Progenitor cell of endocrine pancreas (in vitro differentiated cells): ENCODE results near the gene SVEP1. TPM values are rescaled to one million over a fixed set of nuclear protein-coding genes. Genes with fewer than 3 reads are reported as not detected.
"Not testable (repeated sequence)": the region's sequence is repeated elsewhere in the genome, so short reads cannot be mapped to it uniquely, and the experiment has no call there.

ENCODE experiments used
- DNase-seq: peaks from one replicate; pipeline ENCODE4 v3.0.0; 2021; ENCODE audit warnings: low spot score; ENCODE audit not compliant: unreplicated experiment
- H3K27ac Mint-ChIP-seq: 2 replicates; pipeline ENCODE4 v1.8.0; 2021; ENCODE audit warnings: mild to moderate bottlenecking, moderate library complexity, mixed read lengths
- H3K27me3 Mint-ChIP-seq: 2 replicates; pipeline ENCODE4 v1.8.0; 2021; ENCODE audit warnings: mixed read lengths
- H3K36me3 Mint-ChIP-seq: 2 replicates; pipeline ENCODE4 v1.8.0; 2022; ENCODE audit warnings: mixed read lengths; ENCODE audit not compliant: insufficient read depth
- H3K4me1 Mint-ChIP-seq: 2 replicates; pipeline ENCODE4 v1.8.0; 2021; ENCODE audit warnings: low read depth, mixed read lengths
- H3K4me3 Mint-ChIP-seq: 2 replicates; pipeline ENCODE4 v1.8.0; 2021; ENCODE audit warnings: low read depth, mild to moderate bottlenecking, moderate library complexity, mixed read lengths
- H3K9me3 Mint-ChIP-seq: 2 replicates; pipeline ENCODE4 v1.8.0; 2021; ENCODE audit warnings: low read depth, mixed read lengths
- total RNA-seq: library from RNA; stranded (reverse); gene quantifications from 2 replicates; pipeline ENCODE4 v1.2.1, GENCODE V29; 2021
- TF ChIP-seq, protein P1 (sequence below): fragments of 200-600 bp; sonication (generic); IDR thresholded peaks from one replicate; pipeline ENCODE4 v1.5.0; 2021; ENCODE audit warnings: antibody characterized with exemption, mild to moderate bottlenecking; ENCODE audit not compliant: unreplicated experiment

The SVEP1 gene
- total RNA-seq, 1 donor from 2014 or later, result 0.26 TPM

- H3K4me1 Mint-ChIP-seq, result no peaks in the 10 kb centered on the region
- TF ChIP-seq, protein P1, sequence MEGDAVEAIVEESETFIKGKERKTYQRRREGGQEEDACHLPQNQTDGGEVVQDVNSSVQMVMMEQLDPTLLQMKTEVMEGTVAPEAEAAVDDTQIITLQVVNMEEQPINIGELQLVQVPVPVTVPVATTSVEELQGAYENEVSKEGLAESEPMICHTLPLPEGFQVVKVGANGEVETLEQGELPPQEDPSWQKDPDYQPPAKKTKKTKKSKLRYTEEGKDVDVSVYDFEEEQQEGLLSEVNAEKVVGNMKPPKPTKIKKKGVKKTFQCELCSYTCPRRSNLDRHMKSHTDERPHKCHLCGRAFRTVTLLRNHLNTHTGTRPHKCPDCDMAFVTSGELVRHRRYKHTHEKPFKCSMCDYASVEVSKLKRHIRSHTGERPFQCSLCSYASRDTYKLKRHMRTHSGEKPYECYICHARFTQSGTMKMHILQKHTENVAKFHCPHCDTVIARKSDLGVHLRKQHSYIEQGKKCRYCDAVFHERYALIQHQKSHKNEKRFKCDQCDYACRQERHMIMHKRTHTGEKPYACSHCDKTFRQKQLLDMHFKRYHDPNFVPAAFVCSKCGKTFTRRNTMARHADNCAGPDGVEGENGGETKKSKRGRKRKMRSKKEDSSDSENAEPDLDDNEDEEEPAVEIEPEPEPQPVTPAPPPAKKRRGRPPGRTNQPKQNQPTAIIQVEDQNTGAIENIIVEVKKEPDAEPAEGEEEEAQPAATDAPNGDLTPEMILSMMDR, result no peak
- no peak overlapping the region for H3K4me3 Mint-ChIP-seq
- peaks cover 15% of the 10 kb centered on the region for H3K9me3 Mint-ChIP-seq
- H3K27ac Mint-ChIP-seq, result no peak overlapping the region
- no peak for DNase-seq
- H3K27me3 Mint-ChIP-seq, result no peaks in the 10 kb centered on the region
- no peaks in the 10 kb centered on the region for H3K36me3 Mint-ChIP-seq
These were observed 42.7 kb downstream of the SVEP1 start for GRCh38 chr9:110536822-110537221.

DNA sequence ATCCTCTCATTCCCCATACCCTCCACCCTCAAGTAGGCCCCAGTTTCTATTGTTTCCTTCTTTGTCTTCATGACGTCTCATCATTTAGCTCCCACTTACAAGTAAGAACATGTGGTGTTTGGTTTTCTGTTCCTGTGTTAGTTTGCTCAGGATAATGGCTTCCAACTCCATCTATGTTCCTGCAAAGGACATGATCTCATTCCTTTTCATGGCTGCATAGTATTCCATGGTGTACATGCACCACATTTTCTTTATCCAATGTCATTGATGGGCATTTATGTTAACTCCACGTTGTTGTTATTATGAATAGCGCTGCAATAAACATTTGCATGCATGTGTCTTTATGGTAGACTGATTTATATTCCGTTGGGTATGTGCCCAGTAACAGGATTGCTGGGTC is 45.4 kb downstream of the SVEP1 start:
- H3K27me3 Mint-ChIP-seq, H3K4me1 Mint-ChIP-seq, H3K27ac Mint-ChIP-seq, H3K4me3 Mint-ChIP-seq, DNase-seq, H3K36me3 Mint-ChIP-seq: not testable (repeated sequence)
- H3K9me3 Mint-ChIP-seq, result peaks cover 19% of the 10 kb centered on the region

DNA sequence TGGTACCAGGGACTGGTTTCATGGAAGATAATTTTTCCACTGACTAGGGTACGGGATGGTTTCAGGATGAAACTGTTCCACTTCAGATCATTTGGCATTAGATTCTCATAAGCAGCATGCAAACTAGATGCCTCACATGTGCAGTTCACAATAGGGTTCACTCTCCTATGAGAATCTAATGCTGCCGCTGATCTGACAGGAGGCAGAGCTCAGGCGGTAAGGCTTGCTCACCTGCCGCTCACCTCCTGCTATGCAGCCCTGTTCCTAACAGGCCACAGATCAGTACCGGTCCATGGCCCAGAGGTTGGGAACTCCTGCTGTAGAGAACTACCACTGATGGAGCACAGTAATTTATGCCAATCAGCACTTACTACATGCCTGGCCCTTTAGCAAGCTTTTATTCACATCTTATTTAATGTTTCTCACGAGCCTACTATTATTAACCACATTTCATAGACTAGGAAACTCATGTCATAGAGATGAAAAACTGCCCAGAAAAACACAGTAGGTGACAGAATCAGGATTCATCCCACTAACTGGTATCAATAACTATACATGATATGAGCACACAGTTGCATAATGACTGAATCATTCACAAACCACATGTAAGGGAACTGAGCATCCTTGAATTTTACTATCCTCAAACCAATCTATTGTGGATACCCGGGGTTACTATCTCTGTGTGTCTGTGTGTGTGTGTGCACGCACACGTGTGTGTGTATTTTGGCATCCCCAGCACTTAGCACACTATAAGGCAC is 46.5 kb downstream of the SVEP1 start:
- no peak overlapping the region for H3K27ac Mint-ChIP-seq
- H3K4me3 Mint-ChIP-seq, result no peak overlapping the region
- H3K4me1 Mint-ChIP-seq, result no peaks in the 10 kb centered on the region
- H3K36me3 Mint-ChIP-seq, result no peaks in the 10 kb centered on the region
- no peaks in the 10 kb centered on the region for H3K27me3 Mint-ChIP-seq
- no peak for DNase-seq
- TF ChIP-seq, protein P1, result no peak
- H3K9me3 Mint-ChIP-seq, result peaks cover 22% of the 10 kb centered on the region

- Mint-ChIP-seq H3K36me3 (no peaks in the 10 kb centered on the region), H3K4me1 (no peaks in the 10 kb centered on the region), H3K9me3 (peaks cover 22% of the 10 kb centered on the region), H3K27ac (no peak overlapping the region), H3K4me3 (no peak overlapping the region), H3K27me3 (no peaks in the 10 kb centered on the region)
- no peak for DNase-seq
- TF ChIP-seq, protein P1, result no peak
These were observed 47.8 kb downstream of the SVEP1 start for GRCh38 chr9:110531776-110532175.

DNA sequence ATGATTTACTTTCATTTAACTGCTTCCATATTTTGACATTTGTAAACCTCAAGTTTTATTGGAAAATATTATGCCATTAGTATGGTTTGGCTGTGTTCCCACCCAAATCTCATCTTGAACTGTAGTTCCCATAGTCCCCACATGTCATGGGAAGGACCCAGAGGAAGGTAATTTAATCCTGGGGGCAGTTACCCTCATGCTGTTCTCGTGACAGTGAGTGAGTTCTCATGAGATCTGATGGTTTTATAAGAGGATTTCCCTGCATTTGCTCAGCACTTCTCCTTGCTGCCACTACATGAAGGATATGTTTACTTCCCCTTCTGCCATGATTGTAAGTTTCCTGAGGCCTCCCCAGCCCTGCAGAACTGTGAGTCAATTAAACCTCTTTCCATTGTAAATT is 48.3 kb downstream of the SVEP1 start:
- H3K27me3 Mint-ChIP-seq, H3K4me1 Mint-ChIP-seq, H3K27ac Mint-ChIP-seq, DNase-seq, H3K36me3 Mint-ChIP-seq, H3K4me3 Mint-ChIP-seq: not testable (repeated sequence)
- peaks cover 22% of the 10 kb centered on the region for H3K9me3 Mint-ChIP-seq

- DNase-seq, result no peak
- H3K4me1 Mint-ChIP-seq, result no peaks in the 10 kb centered on the region
- H3K27me3 Mint-ChIP-seq, result no peaks in the 10 kb centered on the region
- TF ChIP-seq, protein P1, result no peak
- H3K4me3 Mint-ChIP-seq, result no peak overlapping the region
- no peak overlapping the region for H3K27ac Mint-ChIP-seq
- peaks cover 7% of the 10 kb centered on the region for H3K9me3 Mint-ChIP-seq
- no peaks in the 10 kb centered on the region for H3K36me3 Mint-ChIP-seq
These were observed 50.9 kb downstream of the SVEP1 start for GRCh38 chr9:110528645-110529044.
